ENCODE data around the gene HAVCR2. TPM values are rescaled to one million over a fixed set of nuclear protein-coding genes. Genes with fewer than 3 reads are reported as not detected.

The HAVCR2 gene
- total and polyA plus RNA-seq, 2 of the 13 experiments (the other 11 are each of a cell fraction or from before 2014, with no cell fraction given), result 0.07 to 0.16 TPM

- no peak for TF ChIP-seq SNAI1 (CRISPR knock-in tag; IDR thresholded peaks at IDR 0.05; ENCODE audit: borderline replicate concordance)
- TF ChIP-seq, protein P1, sequence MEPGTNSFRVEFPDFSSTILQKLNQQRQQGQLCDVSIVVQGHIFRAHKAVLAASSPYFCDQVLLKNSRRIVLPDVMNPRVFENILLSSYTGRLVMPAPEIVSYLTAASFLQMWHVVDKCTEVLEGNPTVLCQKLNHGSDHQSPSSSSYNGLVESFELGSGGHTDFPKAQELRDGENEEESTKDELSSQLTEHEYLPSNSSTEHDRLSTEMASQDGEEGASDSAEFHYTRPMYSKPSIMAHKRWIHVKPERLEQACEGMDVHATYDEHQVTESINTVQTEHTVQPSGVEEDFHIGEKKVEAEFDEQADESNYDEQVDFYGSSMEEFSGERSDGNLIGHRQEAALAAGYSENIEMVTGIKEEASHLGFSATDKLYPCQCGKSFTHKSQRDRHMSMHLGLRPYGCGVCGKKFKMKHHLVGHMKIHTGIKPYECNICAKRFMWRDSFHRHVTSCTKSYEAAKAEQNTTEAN (CRISPR knock-in tag; conservative IDR thresholded peaks at IDR 0.05), result no peak
- TF ChIP-seq HDAC1 (CRISPR knock-in tag; IDR thresholded peaks at IDR 0.05), result 0 out of 2 replicates have a peak, but pooled peaks have one; percentile 29
- TF ChIP-seq ZC3H4 (CRISPR knock-in tag; IDR thresholded peaks at IDR 0.05; ENCODE audit: borderline replicate concordance), result no peak
- TF ChIP-seq ZNF737 (CRISPR knock-in tag; IDR thresholded peaks at IDR 0.05; ENCODE audit: borderline replicate concordance), result no peak
- no peak for TF ChIP-seq ZSCAN22 (CRISPR knock-in tag; IDR thresholded peaks at IDR 0.05)
- no peak for TF ChIP-seq ZFAT (CRISPR knock-in tag; conservative IDR thresholded peaks at IDR 0.05)
- TF ChIP-seq SNAPC4 (CRISPR knock-in tag; IDR thresholded peaks at IDR 0.05), result 0 out of 2 replicates have a peak, but pooled peaks have one; percentile 53
- no peak for TF ChIP-seq ZNF780A (CRISPR knock-in tag; IDR thresholded peaks at IDR 0.05)
- TF ChIP-seq FIP1L1 (IDR thresholded peaks at IDR 0.05; ENCODE audit: borderline replicate concordance, insufficient read depth, low read depth, low read length), result no peak
- peak; percentile 40; the same call in 1 of the 2 replicates for TF ChIP-seq ZNF292 (CRISPR knock-in tag; IDR thresholded peaks at IDR 0.05; ENCODE audit: borderline replicate concordance, low read depth)
- 0 out of 2 replicates have a peak, but pooled peaks have one; percentile 51 for TF ChIP-seq ZNF136 (CRISPR knock-in tag; IDR thresholded peaks at IDR 0.05; ENCODE audit: low read depth)
- peak; percentile 86 for TF ChIP-seq TAF1 (CRISPR knock-in tag; IDR thresholded peaks at IDR 0.05)
- TF ChIP-seq ZNF503 (CRISPR knock-in tag; IDR thresholded peaks at IDR 0.05), result no peak
- TF ChIP-seq FOXC1 (CRISPR knock-in tag; IDR thresholded peaks at IDR 0.05; ENCODE audit: borderline replicate concordance), result peak; percentile 61; the same call in 1 of the 2 replicates
- TF ChIP-seq CENPT (CRISPR knock-in tag; IDR thresholded peaks at IDR 0.05; ENCODE audit: low read depth), result no peak
- TF ChIP-seq SP1 (IDR thresholded peaks at IDR 0.05), result no peak
- TF ChIP-seq SP1 (CRISPR knock-in tag; IDR thresholded peaks at IDR 0.05), result peak; percentile 40; the same call in 1 of the 2 replicates
- TF ChIP-seq, protein P2, sequence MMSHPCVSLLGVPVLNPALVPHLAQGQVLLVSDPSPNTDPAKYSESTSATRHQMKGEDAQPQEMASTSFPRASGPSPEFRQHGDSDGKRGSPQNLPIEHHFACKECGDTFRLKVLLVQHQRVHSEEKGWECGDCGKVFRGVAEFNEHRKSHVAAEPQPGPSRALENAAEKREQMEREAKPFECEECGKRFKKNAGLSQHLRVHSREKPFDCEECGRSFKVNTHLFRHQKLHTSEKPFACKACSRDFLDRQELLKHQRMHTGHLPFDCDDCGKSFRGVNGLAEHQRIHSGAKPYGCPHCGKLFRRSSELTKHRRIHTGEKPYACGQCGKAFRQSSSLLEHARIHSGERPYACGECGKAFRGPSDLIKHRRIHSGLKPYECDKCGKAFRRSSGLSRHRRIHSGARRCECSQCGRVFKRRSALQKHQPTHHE (CRISPR knock-in tag; IDR thresholded peaks at IDR 0.05; ENCODE audit: borderline replicate concordance), result no peak; the same call in 1 of the 2 replicates
These were observed 33.7 kb upstream of the HAVCR2 start, which contains the start of gene MED7 (continued) for GRCh38 chr5:157142317-157143126.

Measured in HepG2 (cell line).